ENCODE measurements around the gene HSDL1.

The HSDL1 gene

DNA sequence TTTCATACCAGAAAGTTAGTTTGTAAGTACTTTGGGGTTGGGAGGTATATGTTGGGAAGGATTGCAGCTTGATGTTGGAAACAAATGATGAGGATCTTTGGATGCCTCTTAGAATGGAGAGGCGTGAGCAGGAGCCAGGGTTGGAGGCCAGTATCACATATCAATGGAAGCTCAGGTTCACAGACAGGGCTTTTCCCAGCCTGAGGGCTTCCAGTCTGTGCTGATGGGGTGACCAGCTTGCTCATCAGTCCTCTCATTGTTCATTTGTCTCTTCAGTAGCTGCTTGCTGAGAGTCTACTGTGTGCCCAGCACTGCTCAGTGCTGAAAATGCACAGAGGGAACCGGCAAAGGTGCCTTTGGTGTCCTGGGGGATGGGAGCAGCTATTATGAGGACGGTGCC, 5.9 kb upstream of the HSDL1 start:
- H3K4me3 ChIP-seq (ENCODE audit: low read depth, low read length), result no peak overlapping the region
- no peak for DNase-seq (ENCODE audit: low read depth)
- no peak for TF ChIP-seq MYC (IDR thresholded peaks at IDR 0.05; ENCODE audit: low read depth, low read length)

DNA sequence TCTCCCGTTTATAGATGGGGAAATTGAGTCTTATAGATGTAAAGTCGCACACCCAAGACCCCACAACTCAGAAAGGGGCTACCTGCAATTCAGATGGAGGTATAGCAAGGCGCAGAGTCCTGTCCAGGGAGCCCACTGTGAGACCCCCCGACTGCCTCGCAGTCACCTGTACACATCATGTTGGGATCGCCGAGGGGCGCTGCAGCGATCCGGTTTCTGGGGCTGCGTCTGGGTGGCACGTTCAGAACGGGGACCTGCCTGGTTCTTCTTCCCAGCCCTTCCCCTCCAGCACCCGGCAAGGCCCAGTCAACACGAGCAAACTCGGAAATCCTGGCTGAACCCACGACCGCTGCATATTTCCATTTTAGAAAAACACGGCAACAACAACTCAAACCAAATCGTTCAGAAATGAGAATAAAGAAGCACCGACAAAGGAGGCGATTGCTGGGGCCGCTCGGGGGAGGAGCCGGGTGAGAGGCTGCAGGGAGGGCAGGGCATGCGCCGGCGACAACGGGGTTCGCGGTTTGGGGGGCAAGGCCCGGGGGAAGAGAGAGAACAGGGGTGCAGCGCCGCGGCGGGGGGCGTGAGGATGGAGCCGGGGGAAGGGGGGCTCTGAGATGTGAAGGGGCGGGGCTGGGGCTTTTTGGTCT, 643 bp downstream of the HSDL1 start:
- peak overlapping the region; percentile 78 for H3K4me3 ChIP-seq (ENCODE audit: low read depth, low read length)
- no peak for TF ChIP-seq MYC (IDR thresholded peaks at IDR 0.05; ENCODE audit: low read depth, low read length)
- TF ChIP-seq, protein P1, sequence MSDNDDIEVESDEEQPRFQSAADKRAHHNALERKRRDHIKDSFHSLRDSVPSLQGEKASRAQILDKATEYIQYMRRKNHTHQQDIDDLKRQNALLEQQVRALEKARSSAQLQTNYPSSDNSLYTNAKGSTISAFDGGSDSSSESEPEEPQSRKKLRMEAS (IDR thresholded peaks at IDR 0.05; ENCODE audit: low read depth, low read length), result no peak
- TF ChIP-seq, protein P2, sequence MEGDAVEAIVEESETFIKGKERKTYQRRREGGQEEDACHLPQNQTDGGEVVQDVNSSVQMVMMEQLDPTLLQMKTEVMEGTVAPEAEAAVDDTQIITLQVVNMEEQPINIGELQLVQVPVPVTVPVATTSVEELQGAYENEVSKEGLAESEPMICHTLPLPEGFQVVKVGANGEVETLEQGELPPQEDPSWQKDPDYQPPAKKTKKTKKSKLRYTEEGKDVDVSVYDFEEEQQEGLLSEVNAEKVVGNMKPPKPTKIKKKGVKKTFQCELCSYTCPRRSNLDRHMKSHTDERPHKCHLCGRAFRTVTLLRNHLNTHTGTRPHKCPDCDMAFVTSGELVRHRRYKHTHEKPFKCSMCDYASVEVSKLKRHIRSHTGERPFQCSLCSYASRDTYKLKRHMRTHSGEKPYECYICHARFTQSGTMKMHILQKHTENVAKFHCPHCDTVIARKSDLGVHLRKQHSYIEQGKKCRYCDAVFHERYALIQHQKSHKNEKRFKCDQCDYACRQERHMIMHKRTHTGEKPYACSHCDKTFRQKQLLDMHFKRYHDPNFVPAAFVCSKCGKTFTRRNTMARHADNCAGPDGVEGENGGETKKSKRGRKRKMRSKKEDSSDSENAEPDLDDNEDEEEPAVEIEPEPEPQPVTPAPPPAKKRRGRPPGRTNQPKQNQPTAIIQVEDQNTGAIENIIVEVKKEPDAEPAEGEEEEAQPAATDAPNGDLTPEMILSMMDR (IDR thresholded peaks at IDR 0.05; ENCODE audit: low read depth, low read length), result peak; percentile 33
- TF ChIP-seq POLR2A (IDR thresholded peaks at IDR 0.05; ENCODE audit: extremely low read depth, insufficient read length), result no peak
- DNase-seq (ENCODE audit: low read depth), result peak; percentile 52

DNA sequence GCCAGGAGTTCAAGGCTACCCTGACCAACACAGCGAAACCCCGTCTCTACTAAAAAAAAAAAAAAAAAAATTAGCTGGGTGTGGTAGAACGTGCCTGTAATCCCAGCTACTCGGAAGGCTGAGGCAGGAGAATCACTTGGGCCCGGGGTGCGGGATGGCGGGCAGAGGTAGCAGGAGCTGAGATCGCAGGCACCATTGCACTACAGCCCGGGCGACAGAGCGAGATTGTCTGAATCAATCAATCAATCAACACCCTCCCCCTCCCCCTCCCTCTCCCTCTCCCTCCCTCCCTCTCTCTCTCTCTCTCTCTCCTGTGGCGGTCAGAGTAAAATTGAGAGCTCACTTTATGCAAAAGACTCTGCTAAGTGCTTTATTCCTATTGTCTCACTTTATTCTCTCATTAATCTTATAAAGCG, 1.2 kb downstream of the HSDL1 start:
- H3K4me3 ChIP-seq (ENCODE audit: low read depth, low read length), result peak overlapping the region; percentile 78
- TF ChIP-seq, protein P2 (IDR thresholded peaks at IDR 0.05; ENCODE audit: low read depth, low read length), result no peak
- TF ChIP-seq MYC (IDR thresholded peaks at IDR 0.05; ENCODE audit: low read depth, low read length) (no peak), POLR2A (IDR thresholded peaks at IDR 0.05; ENCODE audit: extremely low read depth, insufficient read length) (no peak)
- TF ChIP-seq, protein P1 (IDR thresholded peaks at IDR 0.05; ENCODE audit: low read depth, low read length), result no peak
- DNase-seq (ENCODE audit: low read depth), result peak; percentile 12

DNA sequence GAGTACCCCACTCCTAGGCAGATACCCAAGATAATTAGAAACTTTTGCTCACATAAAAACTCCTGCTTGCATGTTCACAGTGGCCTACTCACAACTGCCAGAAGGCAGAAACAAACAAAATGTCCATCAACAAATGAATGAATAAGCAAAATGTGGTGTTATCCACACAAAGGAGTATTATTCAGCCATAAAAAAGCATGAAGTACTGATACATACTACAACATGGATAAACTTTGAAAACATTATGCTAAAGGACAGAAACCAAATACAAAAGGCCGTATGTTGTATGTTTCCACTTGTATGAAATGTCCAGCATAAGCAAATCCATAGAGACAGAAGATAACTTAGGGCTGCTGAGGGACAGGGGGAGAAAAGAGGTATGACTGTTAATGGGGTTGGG, 1.9 kb downstream of the HSDL1 start:
- H3K4me3 ChIP-seq (ENCODE audit: low read depth, low read length), result no peak overlapping the region
- no peak for DNase-seq (ENCODE audit: low read depth)
- no peak for TF ChIP-seq MYC (IDR thresholded peaks at IDR 0.05; ENCODE audit: low read depth, low read length)

DNA sequence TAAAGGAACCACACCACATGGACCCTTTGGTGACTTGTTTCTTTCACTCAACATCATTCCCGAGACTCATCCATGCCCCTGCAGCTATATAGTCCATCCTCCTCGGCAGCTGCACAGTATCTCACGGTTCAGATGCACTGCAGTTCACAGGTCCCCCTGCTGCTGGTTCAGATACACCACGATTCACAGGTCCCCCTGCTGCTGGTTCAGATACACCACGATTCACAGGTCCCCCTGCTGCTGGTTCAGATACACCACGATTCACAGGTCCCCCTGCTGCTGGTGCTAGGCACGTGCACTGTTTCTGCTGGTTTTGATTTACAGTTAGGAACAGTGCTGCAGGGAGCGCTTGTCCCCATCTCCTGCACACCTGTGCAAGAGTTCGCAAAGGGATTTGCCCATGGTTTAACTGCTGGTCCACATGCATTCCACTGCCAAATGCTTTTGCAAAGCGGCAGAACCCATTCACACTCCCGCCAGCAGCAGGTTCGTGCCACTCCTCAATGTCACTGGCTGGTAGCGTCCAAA, 3.8 kb downstream of the HSDL1 start:
- DNase-seq (ENCODE audit: low read depth), result peak; percentile 35
- TF ChIP-seq, protein P1 (IDR thresholded peaks at IDR 0.05; ENCODE audit: low read depth, low read length), result no peak
- TF ChIP-seq, protein P2 (IDR thresholded peaks at IDR 0.05; ENCODE audit: low read depth, low read length), result peak; percentile 9
- H3K4me3 ChIP-seq (ENCODE audit: low read depth, low read length), result no peak overlapping the region

DNA sequence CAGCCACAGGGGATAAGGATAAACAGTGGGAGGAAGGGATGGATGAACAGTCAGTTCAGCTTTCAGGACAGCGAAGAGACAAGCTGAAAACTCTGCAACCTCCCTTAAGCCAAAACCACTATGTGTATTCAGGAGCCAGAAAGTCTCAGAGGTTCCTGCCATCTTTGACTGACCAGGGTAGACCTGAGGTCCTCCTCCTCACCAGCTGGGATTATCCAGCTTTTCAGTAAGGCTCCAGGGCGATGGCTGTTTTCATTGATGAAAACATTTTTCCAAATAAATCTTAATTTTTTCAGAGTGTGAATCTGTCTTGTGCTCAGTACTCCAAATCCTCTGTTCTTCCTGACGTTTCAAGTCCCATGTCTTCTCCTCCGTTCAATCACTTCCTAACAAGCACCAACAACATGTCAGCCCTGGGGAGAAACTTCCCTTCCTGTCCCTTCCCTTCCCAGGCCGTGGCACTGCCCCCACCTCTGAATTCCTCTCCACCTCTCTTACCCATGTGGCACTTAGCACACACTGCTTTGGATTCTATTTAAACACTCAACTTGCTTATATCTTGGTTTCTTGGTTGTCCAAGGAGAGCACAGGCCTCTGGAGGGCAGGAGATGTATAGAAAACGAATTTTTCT, 5.2 kb downstream of the HSDL1 start:
- TF ChIP-seq, protein P1 (IDR thresholded peaks at IDR 0.05; ENCODE audit: low read depth, low read length), result no peak
- TF ChIP-seq MYC (IDR thresholded peaks at IDR 0.05; ENCODE audit: low read depth, low read length) (no peak), POLR2A (IDR thresholded peaks at IDR 0.05; ENCODE audit: extremely low read depth, insufficient read length) (no peak)
- TF ChIP-seq, protein P2 (IDR thresholded peaks at IDR 0.05; ENCODE audit: low read depth, low read length), result no peak
- no peak for DNase-seq (ENCODE audit: low read depth)
- no peak overlapping the region for H3K4me3 ChIP-seq (ENCODE audit: low read depth, low read length)
